Posterior vena cava (tissue), 2 donors: ENCODE measurements around the gene FRMD7. TPM values are rescaled to one million over a fixed set of nuclear protein-coding genes. Genes with fewer than 3 reads are reported as not detected.
"Not testable (repeated sequence)": the region's sequence is repeated elsewhere in the genome, so short reads cannot be mapped to it uniquely, and the experiment has no call there.

Experiments
- DNase-seq: peaks from one replicate; pipeline ENCODE4 v3.0.0-alpha.2; 2020; ENCODE audit warnings: low spot score
- intact Hi-C, 2 donors: fragments of 100-400 bp; cut with DNase I; formaldehyde crosslinking; loops; one replicate each; pipeline versions ENCODE4 v1.14.1 to v1.14.2; 2022 to 2023
- long read RNA-seq, 2 donors: library from polyadenylated mRNA; unstranded; transcript quantifications; one replicate each; pipeline ENCODE4 v2.0.0, GENCODE V29; 2020 to 2021
- total RNA-seq, 2 donors: library from RNA; stranded (reverse); fragmentation: NEBNext Ultra II Directional; extraction: Animal tissue kit (Norgen Biotek cat#: 25700); gene quantifications; one replicate each; pipeline ENCODE4 v1.2.1, GENCODE V29; 2021
- donor health status: DM: yes; HTN: yes; CAD: no.
- donor health status: DM: yes; HTN: yes; CAD: no.

FRMD7 gene
- under 1 TPM; 0.19 to 0.69 TPM for total RNA-seq
- long read RNA-seq, donor 1: 0 reads
- long read RNA-seq, donor 2: 0 reads

GRCh38 chrX:132127743-132128142 lies at the start of gene FRMD7:
TSS of gene FRMD7 (minus strand) at chrX:132128020. CDS start at chrX:132127844, 176 bp downstream.
- intact Hi-C loops: no loop called here
- DNase-seq: no peak

- intact Hi-C loops: no loop called here
- DNase-seq: no peak
Observed at GRCh38 chrX:132173647-132174046, 45.8 kb upstream of the FRMD7 start.

- no peak for DNase-seq
- intact Hi-C loops: no loop called here
Observed at GRCh38 chrX:132171881-132172280, 44.1 kb upstream of the FRMD7 start.

- intact Hi-C loops: no loop called here
Observed at GRCh38 chrX:132171478-132171877, 43.7 kb upstream of the FRMD7 start.

GRCh38 chrX:132169554-132169953 lies 41.7 kb upstream of the FRMD7 start:
- intact Hi-C loops: no loop called here

More at GRCh38 chrX:132171478-132171877, 43.7 kb upstream of the FRMD7 start:
- DNase-seq: no peak

GRCh38 chrX:132165651-132166050 lies 37.8 kb upstream of the FRMD7 start:
- intact Hi-C loops: no loop called here
- no peak for DNase-seq

More at GRCh38 chrX:132169554-132169953, 41.7 kb upstream of the FRMD7 start:
- no peak for DNase-seq

- no peak for DNase-seq
- intact Hi-C loops: no loop called here
Observed at GRCh38 chrX:132165005-132165404, 37.2 kb upstream of the FRMD7 start.

GRCh38 chrX:132163094-132163493 lies 35.3 kb upstream of the FRMD7 start:
- intact Hi-C loops, DNase-seq: not testable (repeated sequence)

- intact Hi-C loops: no loop called here
- no peak for DNase-seq
Observed at GRCh38 chrX:132153166-132153565, 25.3 kb upstream of the FRMD7 start.

GRCh38 chrX:132146456-132146855 lies 18.6 kb upstream of the FRMD7 start:
- DNase-seq: no peak
- intact Hi-C loops: no loop called here

GRCh38 chrX:132144061-132144460 lies 16.2 kb upstream of the FRMD7 start:
- DNase-seq: no peak
- intact Hi-C loops: no loop called here

GRCh38 chrX:132125906-132126305 lies 1.9 kb downstream of the FRMD7 start:
- intact Hi-C loops: no loop called here
- DNase-seq: no peak

- no peak for DNase-seq
- intact Hi-C loops: no loop called here
Observed at GRCh38 chrX:132120913-132121312, 6.9 kb downstream of the FRMD7 start.

GRCh38 chrX:132119821-132120515 lies 7.9 kb downstream of the FRMD7 start:
- intact Hi-C loops: no loop called here
- no peak for DNase-seq

GRCh38 chrX:132119283-132119682 lies 8.5 kb downstream of the FRMD7 start:
- no peak for DNase-seq
- intact Hi-C loops: no loop called here

- no peak for DNase-seq
- intact Hi-C loops: no loop called here
Observed at GRCh38 chrX:132118358-132118757, 9.5 kb downstream of the FRMD7 start.

GRCh38 chrX:132115792-132116191 lies 12.0 kb downstream of the FRMD7 start:
- DNase-seq: no peak
- intact Hi-C loops: no loop called here

- DNase-seq: no peak
- intact Hi-C loops: loop anchor here in 1 of 2 donors (5.0 kb wide), 1 partner anchor 1697 kb away; no protein-coding TSS in a partner anchor
Observed at GRCh38 chrX:132114607-132115006, 13.2 kb downstream of the FRMD7 start.

GRCh38 chrX:132107291-132107690 lies 20.5 kb downstream of the FRMD7 start:
- DNase-seq: no peak
- intact Hi-C loops: loop anchor here in 1 of 2 donors (10.0 kb wide), 1 partner anchor 108 kb away; the partner anchor contains the start of gene RAP2C

- intact Hi-C loops: loop anchor here in 1 of 2 donors (10.0 kb wide), 1 partner anchor 113 kb away; the partner anchor contains the start of gene RAP2C
- no peak for DNase-seq
Observed at GRCh38 chrX:132101799-132102198, 26.0 kb downstream of the FRMD7 start.

GRCh38 chrX:132101206-132101605 lies 26.6 kb downstream of the FRMD7 start:
- no peak for DNase-seq
- intact Hi-C loops: loop anchor here in 1 of 2 donors (10.0 kb wide), 1 partner anchor 114 kb away; the partner anchor contains the start of gene RAP2C
